Astrocyte (in vitro differentiated cells and primary cell): ENCODE measurements around the gene CACNA2D1. TPM values are rescaled to one million over a fixed set of nuclear protein-coding genes. Genes with fewer than 3 reads are reported as not detected.

Experiments used
- DNase-seq: peaks from one replicate; pipeline ENCODE4 v3.0.0-alpha.2; 2010; ENCODE audit warnings: low read depth
- FAIRE-seq: peaks from 2 replicates; lab custom pipeline; 2011; peaks lifted over from hg19 to GRCh38; lab: Jason Lieb, UNC
- H2AFZ ChIP-seq: 2 replicates; pipeline ENCODE4 v1.6.0; 2012; ENCODE audit warnings: low read depth, low read length, inconsistent platforms
- H3K27ac ChIP-seq: 2 replicates; pipeline ENCODE4 v1.5.1; 2011; ENCODE audit warnings: low read depth, low read length, inconsistent platforms
- H3K27me3 ChIP-seq: 2 replicates; pipeline ENCODE4 v1.6.0; 2011; ENCODE audit warnings: low read length, inconsistent platforms; ENCODE audit not compliant: insufficient read depth
- H3K36me3 ChIP-seq: 2 replicates; pipeline ENCODE4 v1.5.1; 2011; ENCODE audit warnings: low read length, inconsistent platforms; ENCODE audit not compliant: insufficient read depth
- H3K4me1 ChIP-seq: 2 replicates; pipeline ENCODE4 v1.5.1; 2011; ENCODE audit warnings: low read length, inconsistent platforms; ENCODE audit not compliant: insufficient read depth
- H3K4me2 ChIP-seq: 2 replicates; pipeline ENCODE4 v1.6.0; 2012; ENCODE audit warnings: low read length, inconsistent platforms
- H3K4me3 ChIP-seq: 2 replicates; pipeline ENCODE4 v1.5.1; 2011; ENCODE audit warnings: low read depth, mild to moderate bottlenecking, low read length, inconsistent platforms; ENCODE audit not compliant: insufficient read depth
- H3K79me2 ChIP-seq: 2 replicates; pipeline ENCODE4 v1.6.0; 2012; ENCODE audit warnings: mild to moderate bottlenecking, low read length, inconsistent platforms; ENCODE audit not compliant: insufficient read depth
- H3K9ac ChIP-seq: 2 replicates; pipeline ENCODE4 v1.6.0; 2012; ENCODE audit warnings: mild to moderate bottlenecking, low read length, inconsistent platforms
- H3K9me3 ChIP-seq: 2 replicates; pipeline ENCODE4 v1.5.1; 2012; ENCODE audit warnings: low read depth, mild to moderate bottlenecking, low read length, inconsistent platforms; ENCODE audit not compliant: insufficient read depth
- H4K20me1 ChIP-seq: 2 replicates; pipeline ENCODE4 v1.6.0; 2012; ENCODE audit warnings: low read length, inconsistent platforms; ENCODE audit not compliant: insufficient read depth
- H3K27ac Mint-ChIP-seq: one replicate; pipeline ENCODE4 v1.8.0; 2021; ENCODE audit warnings: mild to moderate bottlenecking, mixed read lengths; ENCODE audit not compliant: unreplicated experiment
- H3K27me3 Mint-ChIP-seq: one replicate; pipeline ENCODE4 v1.8.0; 2021; ENCODE audit warnings: low read depth, mixed read lengths; ENCODE audit not compliant: unreplicated experiment
- H3K36me3 Mint-ChIP-seq: one replicate; pipeline ENCODE4 v1.8.0; 2021; ENCODE audit warnings: low read depth, mixed read lengths; ENCODE audit not compliant: unreplicated experiment
- H3K4me1 Mint-ChIP-seq: one replicate; pipeline ENCODE4 v1.8.0; 2021; ENCODE audit warnings: low read depth, mixed read lengths; ENCODE audit not compliant: unreplicated experiment
- H3K4me3 Mint-ChIP-seq: one replicate; pipeline ENCODE4 v1.8.0; 2021; ENCODE audit warnings: mild to moderate bottlenecking, moderate library complexity, mixed read lengths; ENCODE audit not compliant: unreplicated experiment
- H3K9me3 Mint-ChIP-seq: one replicate; pipeline ENCODE4 v1.8.0; 2021; ENCODE audit warnings: mild to moderate bottlenecking, mixed read lengths; ENCODE audit not compliant: unreplicated experiment
- EZH2 ChIP-seq: IDR thresholded peaks from 2 replicates; pipeline ENCODE4 v1.6.1; 2012; ENCODE audit warnings: mild to moderate bottlenecking, low read length, inconsistent platforms; ENCODE audit not compliant: insufficient read depth
- total RNA-seq: library from RNA; stranded (reverse); gene quantifications from 2 replicates; pipeline ENCODE4 v1.2.1, GENCODE V29; 2021
- TF ChIP-seq, protein P1 (sequence below): IDR thresholded peaks from 2 replicates; pipeline ENCODE4 v1.5.1; 2011; ENCODE audit warnings: low read depth, mild to moderate bottlenecking, inconsistent platforms, low read length, moderate library complexity; ENCODE audit not compliant: insufficient read depth

Gene CACNA2D1
- total RNA-seq, 1 donor from 2014 or later = 53.4 TPM

DNA sequence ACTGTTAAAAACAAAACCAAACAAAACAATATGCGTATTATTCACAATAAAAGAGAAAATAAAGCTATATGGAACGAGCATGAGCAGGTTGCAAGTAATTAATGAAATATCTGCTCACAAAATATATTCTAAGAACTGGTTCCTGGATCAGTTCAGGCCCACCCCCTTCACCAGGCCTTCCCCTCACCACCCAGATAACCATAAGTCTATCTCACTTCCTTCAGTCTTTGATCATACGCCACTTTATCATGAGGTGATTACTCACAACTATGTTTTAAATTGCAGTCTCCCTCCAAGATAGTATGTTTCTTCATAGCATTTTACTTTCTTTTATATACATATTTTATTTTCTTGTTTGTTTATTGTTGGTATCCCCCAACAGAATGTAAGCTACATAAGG, 410.7 kb downstream of the CACNA2D1 start:
- no peak overlapping the region for H3K9ac ChIP-seq
- no peak for FAIRE-seq
- Mint-ChIP-seq H3K27ac (no peak overlapping the region), H3K9me3 (no peaks in the 10 kb centered on the region), H3K4me3 (no peak overlapping the region), H3K4me1 (peaks cover 19% of the 10 kb centered on the region), H3K36me3 (peaks cover 2% of the 10 kb centered on the region), H3K27me3 (no peaks in the 10 kb centered on the region)
- H3K36me3 ChIP-seq = no peaks in the 10 kb centered on the region
- H3K27me3 ChIP-seq = no peaks in the 10 kb centered on the region
- H3K79me2 ChIP-seq = no peaks in the 10 kb centered on the region
- TF ChIP-seq, protein P1, sequence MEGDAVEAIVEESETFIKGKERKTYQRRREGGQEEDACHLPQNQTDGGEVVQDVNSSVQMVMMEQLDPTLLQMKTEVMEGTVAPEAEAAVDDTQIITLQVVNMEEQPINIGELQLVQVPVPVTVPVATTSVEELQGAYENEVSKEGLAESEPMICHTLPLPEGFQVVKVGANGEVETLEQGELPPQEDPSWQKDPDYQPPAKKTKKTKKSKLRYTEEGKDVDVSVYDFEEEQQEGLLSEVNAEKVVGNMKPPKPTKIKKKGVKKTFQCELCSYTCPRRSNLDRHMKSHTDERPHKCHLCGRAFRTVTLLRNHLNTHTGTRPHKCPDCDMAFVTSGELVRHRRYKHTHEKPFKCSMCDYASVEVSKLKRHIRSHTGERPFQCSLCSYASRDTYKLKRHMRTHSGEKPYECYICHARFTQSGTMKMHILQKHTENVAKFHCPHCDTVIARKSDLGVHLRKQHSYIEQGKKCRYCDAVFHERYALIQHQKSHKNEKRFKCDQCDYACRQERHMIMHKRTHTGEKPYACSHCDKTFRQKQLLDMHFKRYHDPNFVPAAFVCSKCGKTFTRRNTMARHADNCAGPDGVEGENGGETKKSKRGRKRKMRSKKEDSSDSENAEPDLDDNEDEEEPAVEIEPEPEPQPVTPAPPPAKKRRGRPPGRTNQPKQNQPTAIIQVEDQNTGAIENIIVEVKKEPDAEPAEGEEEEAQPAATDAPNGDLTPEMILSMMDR = no peak
- no peak for TF ChIP-seq EZH2
- no peak overlapping the region for H3K4me2 ChIP-seq
- no peak overlapping the region for H2AFZ ChIP-seq
- no peak overlapping the region for H3K4me3 ChIP-seq
- no peak for DNase-seq
- H4K20me1 ChIP-seq = no peaks in the 10 kb centered on the region
- no peak overlapping the region for H3K27ac ChIP-seq
- H3K4me1 ChIP-seq = peaks cover 11% of the 10 kb centered on the region
- no peaks in the 10 kb centered on the region for H3K9me3 ChIP-seq

DNA sequence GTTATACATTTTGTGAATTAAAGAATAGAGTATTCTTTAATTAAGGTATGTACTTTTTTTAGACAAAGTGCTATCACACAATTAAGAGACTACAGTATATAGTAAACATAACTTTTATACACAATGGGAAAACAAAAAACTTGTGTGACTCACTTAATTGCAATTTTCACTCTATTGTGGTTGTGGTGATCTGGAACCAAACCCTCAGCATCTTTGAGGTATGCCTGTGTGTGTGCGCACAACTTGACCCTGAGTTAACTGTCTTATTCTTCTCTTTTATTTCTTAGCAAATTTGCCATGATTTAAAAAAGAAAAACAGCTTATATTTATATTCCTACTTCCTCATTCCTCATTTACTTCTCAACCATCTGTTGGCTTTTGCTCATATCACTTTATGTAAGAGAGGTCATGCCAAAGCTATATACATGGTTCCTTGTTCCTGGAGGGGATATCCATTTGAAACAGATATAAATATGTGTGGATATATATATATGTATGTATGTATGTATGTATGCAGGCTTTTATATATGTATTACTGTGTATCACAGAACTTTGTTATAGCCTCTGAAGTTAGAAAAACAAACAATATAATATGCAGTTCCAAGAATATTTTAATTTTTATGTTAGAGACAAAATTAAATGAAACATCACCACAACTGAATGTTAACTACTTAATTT, 414.2 kb downstream of the CACNA2D1 start:
- no peak overlapping the region for H3K4me2 ChIP-seq
- no peaks in the 10 kb centered on the region for H3K36me3 ChIP-seq
- no peak overlapping the region for H3K9ac ChIP-seq
- H3K79me2 ChIP-seq = no peaks in the 10 kb centered on the region
- H3K27ac ChIP-seq = no peak overlapping the region
- no peaks in the 10 kb centered on the region for H4K20me1 ChIP-seq
- Mint-ChIP-seq H3K4me3 (no peak overlapping the region), H3K36me3 (no peaks in the 10 kb centered on the region), H3K27ac (no peak overlapping the region), H3K9me3 (no peaks in the 10 kb centered on the region), H3K27me3 (no peaks in the 10 kb centered on the region), H3K4me1 (peaks cover 4% of the 10 kb centered on the region)
- H3K4me1 ChIP-seq = no peaks in the 10 kb centered on the region
- no peak overlapping the region for H3K4me3 ChIP-seq
- TF ChIP-seq, protein P1 = no peak
- no peak for TF ChIP-seq EZH2
- DNase-seq (peak; percentile 44), FAIRE-seq (no peak)
- no peaks in the 10 kb centered on the region for H3K9me3 ChIP-seq
- no peaks in the 10 kb centered on the region for H3K27me3 ChIP-seq
- no peak overlapping the region for H2AFZ ChIP-seq

DNA sequence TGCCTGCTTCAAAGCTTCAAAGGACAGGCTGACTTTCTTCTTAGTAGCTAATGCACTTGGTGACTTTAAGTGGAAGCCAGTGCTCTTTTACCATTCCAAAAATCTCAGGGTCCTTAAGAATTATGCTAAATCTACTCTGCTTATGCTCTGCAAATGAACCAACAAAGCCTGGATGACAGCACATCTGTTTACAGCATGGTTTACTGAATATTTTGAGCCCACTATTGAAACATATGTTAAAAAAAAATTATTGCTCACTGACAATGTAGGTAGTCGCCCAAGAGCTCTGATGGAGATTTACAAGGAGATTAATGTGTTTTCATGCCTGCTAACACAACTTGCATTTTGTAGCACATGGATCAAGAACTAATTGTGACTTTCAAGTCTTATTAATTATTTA, 415.5 kb downstream of the CACNA2D1 start:
- no peak for DNase-seq
- H3K9ac ChIP-seq = no peak overlapping the region
- H3K4me1 ChIP-seq = no peaks in the 10 kb centered on the region
- H3K4me3 ChIP-seq = no peak overlapping the region
- H3K36me3 ChIP-seq = no peaks in the 10 kb centered on the region
- no peaks in the 10 kb centered on the region for H3K36me3 Mint-ChIP-seq
- H3K4me1 Mint-ChIP-seq = peaks cover 4% of the 10 kb centered on the region
- no peaks in the 10 kb centered on the region for H3K79me2 ChIP-seq
- no peaks in the 10 kb centered on the region for H3K9me3 ChIP-seq
- H3K9me3 Mint-ChIP-seq = no peaks in the 10 kb centered on the region
- no peak for FAIRE-seq
- H3K27me3 Mint-ChIP-seq = no peaks in the 10 kb centered on the region
- no peak overlapping the region for H3K27ac Mint-ChIP-seq
- no peak for TF ChIP-seq EZH2
- TF ChIP-seq, protein P1 = no peak
- H2AFZ ChIP-seq = no peak overlapping the region
- no peaks in the 10 kb centered on the region for H3K27me3 ChIP-seq
- no peak overlapping the region for H3K4me3 Mint-ChIP-seq
- H4K20me1 ChIP-seq = no peaks in the 10 kb centered on the region
- H3K27ac ChIP-seq = no peak overlapping the region
- H3K4me2 ChIP-seq = no peak overlapping the region
